Activated CD4-positive, alpha-beta T cell treated with anti-CD3 and anti-CD28 coated beads, Interleukin-2, Interleukin-6, amounts not matched to agents 100 ng/mL and 50 ng/mL, durations not matched to agents 16 hours and 8 hours (primary cell): ENCODE data around the gene TTC34.

Experiments used
- DNase-seq: peaks from one replicate; pipeline ENCODE4 v3.0.0-alpha.2; 2020

Gene TTC34

DNA sequence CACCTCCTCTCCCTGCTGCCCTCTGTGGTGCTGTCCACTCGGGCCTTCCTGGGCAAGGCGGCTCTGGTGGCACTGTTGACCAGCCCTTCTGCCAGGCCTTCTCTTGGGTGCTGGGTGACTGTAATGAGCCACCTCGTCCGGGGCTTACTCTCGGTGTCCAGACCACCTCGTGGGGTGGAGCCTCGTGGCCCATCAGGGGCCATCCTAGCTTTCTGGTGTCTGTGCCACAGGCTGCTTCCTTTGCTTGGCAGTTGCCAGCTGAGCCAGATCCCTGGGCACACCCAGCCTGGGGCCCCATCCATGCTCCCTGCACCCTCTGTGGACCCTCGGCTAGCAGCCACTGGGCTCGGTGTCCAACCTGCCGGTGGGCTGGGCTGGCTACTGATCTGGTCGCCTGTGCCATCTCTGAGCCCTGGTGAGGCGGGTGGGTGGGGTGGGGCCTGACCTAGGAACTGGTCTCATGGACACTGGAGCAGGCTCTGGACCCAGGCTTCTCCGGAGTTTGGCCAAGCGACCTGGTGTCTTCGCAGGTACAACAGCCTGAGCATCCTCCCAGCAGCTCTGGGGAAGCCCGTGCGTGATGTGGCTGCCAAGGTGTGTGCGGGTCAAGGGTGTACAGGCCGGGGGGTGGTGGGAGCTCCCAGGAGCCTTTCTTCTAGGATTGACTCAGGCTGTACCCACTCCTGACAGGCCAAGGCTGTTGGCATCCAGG, 213.5 kb downstream of the TTC34 start:
- no peak for DNase-seq

DNA sequence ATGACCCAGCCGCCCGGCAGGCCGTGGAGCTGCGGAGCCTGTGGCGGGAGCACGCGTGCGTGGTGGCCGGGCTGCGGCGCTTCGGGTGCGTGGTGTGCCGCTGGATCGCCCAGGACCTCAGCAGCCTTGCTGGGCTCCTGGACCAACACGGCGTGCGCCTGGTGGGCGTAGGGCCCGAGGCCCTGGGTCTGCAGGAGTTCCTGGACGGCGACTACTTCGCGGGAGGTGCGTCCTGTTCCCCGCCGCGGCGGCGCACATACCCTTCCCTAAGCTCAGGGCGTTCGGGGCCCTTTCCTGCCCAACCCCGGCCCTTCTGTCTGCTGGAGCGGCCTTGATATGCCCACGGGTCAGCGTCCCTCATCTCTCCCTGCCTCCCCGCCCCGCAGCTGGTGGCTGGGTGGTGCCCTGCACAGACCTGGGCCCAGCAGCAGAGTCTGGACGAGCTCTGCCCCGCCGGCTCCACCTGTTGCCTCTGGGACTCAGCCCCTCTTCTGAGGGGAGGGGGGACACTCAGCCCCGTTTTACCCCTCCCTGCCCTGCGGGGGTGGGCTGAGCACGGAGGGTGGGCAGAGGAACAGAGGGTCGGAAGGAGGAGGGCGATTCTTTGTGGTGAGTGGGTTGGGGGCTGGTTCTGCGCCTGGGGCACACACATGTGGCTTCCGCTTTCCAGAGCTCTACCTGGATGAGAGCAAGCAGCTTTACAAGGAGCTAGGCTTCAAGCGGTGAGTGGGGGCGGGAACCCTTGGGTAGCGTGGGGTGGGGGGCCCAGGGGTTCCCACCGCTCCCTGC, 214.2 kb downstream of the TTC34 start:
- peak; percentile 33 for DNase-seq

DNA sequence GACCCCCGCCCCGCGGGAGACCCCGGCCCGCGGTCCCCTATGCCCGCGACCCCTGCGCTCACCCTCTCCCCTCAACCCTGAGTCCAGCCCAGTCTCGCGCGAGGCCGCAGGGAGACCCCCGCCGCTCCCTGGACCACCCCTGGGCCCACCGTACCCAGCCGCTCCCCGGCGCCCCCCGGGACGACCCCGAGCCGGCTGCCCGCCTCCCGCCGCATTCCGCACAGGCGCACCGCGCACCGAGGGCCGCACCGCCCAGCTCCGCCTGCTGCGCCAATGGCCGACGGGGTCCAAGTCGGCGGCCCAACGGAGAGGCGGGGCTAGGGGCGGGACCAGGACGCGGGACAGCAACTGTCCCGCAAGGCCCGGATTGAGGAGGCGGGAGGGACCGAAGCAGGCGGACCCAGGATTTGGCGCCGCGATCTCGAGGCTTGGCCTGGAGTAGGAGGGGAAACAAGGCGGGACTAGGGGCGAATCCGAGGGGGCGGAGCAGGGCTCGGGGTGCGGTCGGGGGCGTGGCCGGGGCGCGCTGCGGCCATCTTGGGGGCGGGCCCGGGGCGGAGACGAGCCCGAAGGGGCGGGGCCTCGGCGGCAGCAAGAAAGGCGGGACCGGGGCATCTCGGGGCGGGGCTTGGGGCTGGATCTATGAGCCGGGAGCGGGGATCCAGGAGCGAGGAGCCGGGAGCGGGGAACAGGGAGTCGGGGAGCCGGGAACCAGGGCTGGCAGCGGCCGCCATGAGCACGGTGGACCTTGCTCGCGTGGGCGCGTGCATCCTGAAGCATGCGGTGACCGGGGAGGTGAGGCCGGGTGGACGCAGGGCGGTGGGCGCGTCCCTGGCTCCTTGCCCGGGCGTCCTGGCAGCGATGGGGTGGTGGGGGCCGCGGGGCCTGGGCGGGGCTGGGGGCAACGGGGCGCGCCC, 215.1 kb downstream of the TTC34 start, which contains the start of gene PRXL2B:
Gene PRXL2B (plus strand): TSS at position 624 of the 917 bp plus-strand sequence. CDS start 109 bp downstream, at position 733.
- peak; percentile 99 for DNase-seq
